ENCODE data around the gene PRTN3.

PRTN3 gene

DNA sequence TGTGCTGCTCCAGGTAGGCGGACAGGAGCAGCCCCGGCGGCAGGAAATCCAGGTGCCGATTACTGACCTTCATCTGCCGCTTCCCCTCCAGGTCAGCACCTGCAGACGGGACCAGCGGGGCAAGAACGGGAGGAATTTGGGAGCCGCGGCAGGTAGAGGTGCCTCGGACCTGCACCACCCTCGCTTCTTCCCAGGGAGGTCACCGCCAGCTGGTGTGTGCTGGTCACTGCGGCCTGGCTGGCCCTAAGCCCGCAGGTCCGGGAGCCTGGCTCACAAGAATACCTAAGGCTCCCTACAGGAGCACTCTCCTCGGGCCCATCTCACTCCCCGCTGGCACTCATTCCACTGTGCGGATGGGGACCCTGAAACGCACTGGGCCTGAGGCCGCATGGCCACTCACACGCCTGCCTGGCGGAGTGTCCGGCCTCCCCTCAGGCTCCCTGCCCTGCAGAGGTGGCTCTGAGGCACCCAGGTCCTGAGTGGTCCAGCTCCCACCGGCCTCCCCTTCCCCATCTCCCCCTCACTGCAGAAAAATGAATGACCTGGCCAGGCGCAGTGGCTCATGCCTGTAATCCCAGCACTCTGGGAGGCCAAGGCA, 56.7 kb downstream of the PRTN3 start:
- Histone ChIP-seq H3K9me3 (ENCODE audit: control insufficient read depth, low read depth, low read length) (no peaks in the 10 kb centered on the region), H3K4me3 (ENCODE audit: low read length) (no peak overlapping the region), H3K4me1 (ENCODE audit: control insufficient read depth, low read depth, low read length) (no peaks in the 10 kb centered on the region), H3K27me3 (ENCODE audit: control insufficient read depth, insufficient read depth, low read length) (no peaks in the 10 kb centered on the region), H3K27ac (ENCODE audit: low read length) (no peak overlapping the region), H3K9ac (ENCODE audit: low read length) (no peak overlapping the region), H3K36me3 (ENCODE audit: control insufficient read depth, low read depth, low read length) (no peaks in the 10 kb centered on the region)

Data from iPS-18a (cell line).